ENCODE data around the gene PCID2.

GRCh38 chr13:113170511-113170910 lies 38.0 kb downstream of the PCID2 start:
- TF ChIP-seq CTCF (IDR thresholded peaks at IDR 0.05), result no peak
- TF ChIP-seq ZBTB33 (IDR thresholded peaks at IDR 0.05; ENCODE audit: borderline replicate concordance, low read depth), result no peak
- TF ChIP-seq GATA2 (CRISPR knock-in tag; IDR thresholded peaks at IDR 0.05), result no peak

Data from SK-N-SH (cell line).